ENCODE results near the gene STEAP3. TPM values are rescaled to one million over a fixed set of nuclear protein-coding genes. Genes with fewer than 3 reads are reported as not detected.

STEAP3 gene
- total RNA-seq, 1 donor from 2014 or later = 11.8 TPM

GRCh38 chr2:119253760-119254600 is 30.3 kb downstream of the STEAP3 start:
- Histone ChIP-seq H3K27me3 (ENCODE audit: control insufficient read depth, insufficient read depth, low read length) (no peaks in the 10 kb centered on the region), H3K36me3 (ENCODE audit: control insufficient read depth, insufficient read depth, low read length) (peaks cover 14% of the 10 kb centered on the region), H3K4me3 (ENCODE audit: low read depth, low read length) (no peak overlapping the region)
- no peak for TF ChIP-seq CTCF (IDR thresholded peaks at IDR 0.05; ENCODE audit: insufficient read depth, low read length, severe bottlenecking)
- DNase-seq (ENCODE audit: low read depth) (no peak), FAIRE-seq (no peak)

- FAIRE-seq (no peak), DNase-seq (ENCODE audit: low read depth) (no peak)
- H3K36me3 ChIP-seq (ENCODE audit: control insufficient read depth, insufficient read depth, low read length) = peaks cover 12% of the 10 kb centered on the region
- no peak overlapping the region for H3K4me3 ChIP-seq (ENCODE audit: low read depth, low read length)
- no peaks in the 10 kb centered on the region for H3K27me3 ChIP-seq (ENCODE audit: control insufficient read depth, insufficient read depth, low read length)
- no peak for TF ChIP-seq CTCF (IDR thresholded peaks at IDR 0.05; ENCODE audit: insufficient read depth, low read length, severe bottlenecking)
These were observed 31.0 kb downstream of the STEAP3 start for GRCh38 chr2:119254601-119255080.

GRCh38 chr2:119255760-119256581 is 32.3 kb downstream of the STEAP3 start:
- peaks cover 9% of the 10 kb centered on the region for H3K36me3 ChIP-seq (ENCODE audit: control insufficient read depth, insufficient read depth, low read length)
- H3K27me3 ChIP-seq (ENCODE audit: control insufficient read depth, insufficient read depth, low read length) = no peaks in the 10 kb centered on the region
- DNase-seq (ENCODE audit: low read depth) (peak; percentile 94), FAIRE-seq (peak; percentile 97)
- no peak overlapping the region for H3K4me3 ChIP-seq (ENCODE audit: low read depth, low read length)
- no peak for TF ChIP-seq CTCF (IDR thresholded peaks at IDR 0.05; ENCODE audit: insufficient read depth, low read length, severe bottlenecking)

GRCh38 chr2:119256582-119256921 is 32.9 kb downstream of the STEAP3 start:
- TF ChIP-seq CTCF (IDR thresholded peaks at IDR 0.05; ENCODE audit: insufficient read depth, low read length, severe bottlenecking) = no peak
- no peak overlapping the region for H3K4me3 ChIP-seq (ENCODE audit: low read depth, low read length)
- H3K27me3 ChIP-seq (ENCODE audit: control insufficient read depth, insufficient read depth, low read length) = no peaks in the 10 kb centered on the region
- no peak for DNase-seq (ENCODE audit: low read depth)
- peaks cover 9% of the 10 kb centered on the region for H3K36me3 ChIP-seq (ENCODE audit: control insufficient read depth, insufficient read depth, low read length)
- FAIRE-seq = no peak

GRCh38 chr2:119257198-119257597 is 33.6 kb downstream of the STEAP3 start:
- TF ChIP-seq CTCF (IDR thresholded peaks at IDR 0.05; ENCODE audit: insufficient read depth, low read length, severe bottlenecking) = no peak
- FAIRE-seq = peak; percentile 23
- Histone ChIP-seq H3K4me3 (ENCODE audit: low read depth, low read length) (no peak overlapping the region), H3K36me3 (ENCODE audit: control insufficient read depth, insufficient read depth, low read length) (peaks cover 9% of the 10 kb centered on the region), H3K27me3 (ENCODE audit: control insufficient read depth, insufficient read depth, low read length) (no peaks in the 10 kb centered on the region)
- no peak for DNase-seq (ENCODE audit: low read depth)

All from bronchial epithelial cell (primary cell).